Activated CD8-positive, alpha-beta memory T cell treated with anti-CD3 and anti-CD28 coated beads, Interleukin-2, amount 50 U/mL, for 1 hour (primary cell): ENCODE data around the gene CRCP.
"Not testable (repeated sequence)": the region's sequence is repeated elsewhere in the genome, so short reads cannot be mapped to it uniquely, and the experiment has no call there.

Experiments used
- DNase-seq: peaks from one replicate; pipeline ENCODE4 v3.0.0-alpha.2; 2020; ENCODE audit errors: extremely low read depth

Gene CRCP

GRCh38 chr7:66156035-66156434, 41.4 kb downstream of the CRCP start:
- not testable (repeated sequence) for DNase-seq

- DNase-seq = no peak
Observed at GRCh38 chr7:66157060-66157459, 42.4 kb downstream of the CRCP start.

GRCh38 chr7:66162622-66163021, 48.0 kb downstream of the CRCP start:
- DNase-seq = no peak

- no peak for DNase-seq
Observed at GRCh38 chr7:66163186-66163610, 48.6 kb downstream of the CRCP start.

GRCh38 chr7:66164356-66164755, 49.7 kb downstream of the CRCP start:
- DNase-seq = no peak

GRCh38 chr7:66167773-66168387, 53.2 kb downstream of the CRCP start:
- DNase-seq = no peak

GRCh38 chr7:66169616-66170015, 55.0 kb downstream of the CRCP start:
- no peak for DNase-seq

- DNase-seq = no peak
Observed at GRCh38 chr7:66170309-66171231, 55.9 kb downstream of the CRCP start.

- DNase-seq = not testable (repeated sequence)
Observed at GRCh38 chr7:66172536-66173401, 58.1 kb downstream of the CRCP start.

- no peak for DNase-seq
Observed at GRCh38 chr7:66173856-66174255, 59.2 kb downstream of the CRCP start.

GRCh38 chr7:66175006-66175405, 60.4 kb downstream of the CRCP start:
- DNase-seq = not testable (repeated sequence)

GRCh38 chr7:66176914-66177313, 62.3 kb downstream of the CRCP start:
- DNase-seq = no peak

- DNase-seq = no peak
Observed at GRCh38 chr7:66178258-66178657, 63.6 kb downstream of the CRCP start.

GRCh38 chr7:66181329-66181728, 66.7 kb downstream of the CRCP start:
- no peak for DNase-seq

- DNase-seq = no peak
Observed at GRCh38 chr7:66181845-66182244, 67.2 kb downstream of the CRCP start.

- DNase-seq = no peak
Observed at GRCh38 chr7:66182920-66183319, 68.3 kb downstream of the CRCP start.

GRCh38 chr7:66183700-66184099, 69.1 kb downstream of the CRCP start:
- no peak for DNase-seq

GRCh38 chr7:66185680-66186187, 71.1 kb downstream of the CRCP start:
- DNase-seq = no peak

- DNase-seq = no peak
Observed at GRCh38 chr7:66186991-66187390, 72.3 kb downstream of the CRCP start.

GRCh38 chr7:66187905-66188304, 73.3 kb downstream of the CRCP start:
- no peak for DNase-seq

GRCh38 chr7:66188645-66189044, 74.0 kb downstream of the CRCP start:
- DNase-seq = no peak
